Urinary bladder (tissue), 4 donors: ENCODE measurements around the gene AOPEP. TPM values are rescaled to one million over a fixed set of nuclear protein-coding genes. Genes with fewer than 3 reads are reported as not detected.

Experiments
- DNase-seq: peaks from one replicate; pipeline ENCODE4 v3.0.0-alpha.2; 2015; ENCODE audit errors: extremely low spot score
- H3K27ac ChIP-seq: one replicate; pipeline ENCODE4 v1.5.1; 2013; ENCODE audit warnings: low read depth, mild to moderate bottlenecking, moderate library complexity
- H3K36me3 ChIP-seq: one replicate; pipeline ENCODE4 v1.6.1; 2013; ENCODE audit warnings: mild to moderate bottlenecking, moderate library complexity; ENCODE audit not compliant: insufficient read depth
- H3K4me1 ChIP-seq: one replicate; pipeline ENCODE4 v1.6.1; 2013; ENCODE audit warnings: mild to moderate bottlenecking, moderate library complexity; ENCODE audit not compliant: insufficient read depth
- H3K4me3 ChIP-seq: one replicate; pipeline ENCODE4 v1.5.1; 2013; ENCODE audit warnings: low read depth, low read length
- WGBS: extraction: QIAGEN DNeasy Blood & Tissue Kit; methylation state at CpG from one replicate; pipeline ENCODE4 v1.1.7; 2013; 5-methylcytosine and 5-hydroxymethylcytosine counted together
- polyA plus RNA-seq: library from polyadenylated mRNA; stranded (reverse); fragments of 200-250 nt; gene quantifications from one replicate; pipeline ENCODE4 v1.2.3, GENCODE V29; 2013
- total RNA-seq: library from RNA; depleted of rRNA; stranded (reverse); fragments of >200 nt; gene quantifications from one replicate; pipeline ENCODE4 v1.2.3, GENCODE V29; 2014
- donor health status: healthy with polysubstance abuse.
- donor health status: healthy.

Gene AOPEP
- total and polyA plus RNA-seq, 2 donors, result 99.2 to 136 TPM

GRCh38 chr9:94896512-94896911 is 170.0 kb downstream of the AOPEP start:
- no peak for DNase-seq
- Histone ChIP-seq H3K4me1 (no peaks in the 10 kb centered on the region), H3K4me3 (no peak overlapping the region), H3K27ac (no peak overlapping the region), H3K36me3 (no peaks in the 10 kb centered on the region)
- 89% methylated on average over 3 of the region's 3 CpGs for WGBS

- DNase-seq, result no peak
- Histone ChIP-seq H3K27ac (peak overlapping the region; percentile 84), H3K4me3 (no peak overlapping the region), H3K36me3 (no peaks in the 10 kb centered on the region), H3K4me1 (no peaks in the 10 kb centered on the region)
- 96% methylated on average over 8 of the region's 8 CpGs for WGBS
Observed at GRCh38 chr9:94899464-94900221, 173.1 kb downstream of the AOPEP start.

GRCh38 chr9:94900222-94901018 is 173.9 kb downstream of the AOPEP start:
- no peaks in the 10 kb centered on the region for H3K4me1 ChIP-seq
- no peak for DNase-seq
- 35% methylated on average over 10 of the region's 10 CpGs for WGBS
- H3K4me3 ChIP-seq, result no peak overlapping the region
- peak overlapping the region; percentile 84 for H3K27ac ChIP-seq
- no peaks in the 10 kb centered on the region for H3K36me3 ChIP-seq

DNA sequence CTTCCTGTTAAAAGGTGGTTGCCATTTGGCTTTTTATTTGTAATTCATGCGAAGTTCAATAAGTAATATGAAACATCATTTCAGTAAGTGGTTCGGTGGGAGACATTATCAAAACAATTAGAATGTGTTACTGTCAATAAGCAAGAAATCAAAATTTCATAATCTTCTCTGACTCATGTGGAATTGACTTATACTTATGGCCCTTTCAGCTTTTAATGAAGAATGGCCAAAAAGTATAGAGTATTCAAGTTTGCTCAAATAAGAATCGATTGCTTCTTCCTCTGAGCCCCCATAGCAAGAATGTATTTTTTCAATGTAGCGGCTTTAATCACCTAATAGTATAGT is 174.5 kb downstream of the AOPEP start:
- no peak overlapping the region for H3K4me3 ChIP-seq
- H3K36me3 ChIP-seq, result no peaks in the 10 kb centered on the region
- DNase-seq, result no peak
- peak overlapping the region; percentile 73 for H3K27ac ChIP-seq
- WGBS, result 75% methylated on average over 4 of the region's 4 CpGs
- H3K4me1 ChIP-seq, result no peaks in the 10 kb centered on the region

DNA sequence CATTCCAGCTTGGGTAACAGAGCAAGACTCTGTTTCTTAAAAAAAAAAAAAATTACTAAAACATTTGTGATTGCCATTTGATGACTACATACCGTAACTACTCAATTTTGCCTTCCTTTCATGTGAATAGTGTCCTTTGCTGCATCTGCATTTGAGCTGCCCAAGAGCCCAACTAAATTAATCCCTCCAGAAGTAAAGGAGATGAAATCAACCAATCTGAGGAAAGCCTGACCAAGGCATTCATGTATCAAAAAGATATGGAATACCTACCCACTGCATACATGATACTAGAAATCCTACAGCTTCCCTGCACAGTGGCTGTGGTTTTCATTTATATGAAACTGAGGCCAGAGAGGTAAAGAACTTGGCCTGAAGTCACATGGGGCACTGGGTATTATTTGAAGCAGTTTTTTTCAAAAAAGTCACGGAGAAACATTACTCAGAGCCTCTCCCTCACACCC is 177.5 kb downstream of the AOPEP start:
- H3K27ac ChIP-seq, result no peak overlapping the region
- no peak overlapping the region for H3K4me3 ChIP-seq
- H3K4me1 ChIP-seq, result no peaks in the 10 kb centered on the region
- 85% methylated on average over 2 of the region's 2 CpGs for WGBS
- no peak for DNase-seq
- no peaks in the 10 kb centered on the region for H3K36me3 ChIP-seq

GRCh38 chr9:94904806-94905205 is 178.3 kb downstream of the AOPEP start:
- WGBS, result 90% methylated on average over 3 of the region's 3 CpGs
- Histone ChIP-seq H3K4me1 (no peaks in the 10 kb centered on the region), H3K27ac (no peak overlapping the region)

DNA sequence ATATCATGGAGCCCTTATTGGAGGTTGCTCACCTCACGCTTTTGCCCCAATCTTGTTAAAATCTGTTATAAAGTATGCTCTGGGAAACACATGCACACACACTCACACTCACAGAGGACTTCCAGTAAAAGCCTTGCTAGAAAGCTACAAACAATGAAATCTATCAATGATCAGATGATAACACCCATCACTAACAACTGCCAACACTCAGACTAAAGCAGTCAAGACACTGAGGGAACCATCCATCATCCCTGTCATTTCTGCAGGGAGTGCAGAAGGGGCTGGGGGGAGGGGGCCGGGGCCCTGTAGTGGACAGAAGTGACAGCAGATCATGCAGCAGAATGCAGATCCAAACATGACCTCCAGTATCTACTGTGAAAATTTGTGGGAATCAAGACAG is 179.1 kb downstream of the AOPEP start:
- Histone ChIP-seq H3K36me3 (no peaks in the 10 kb centered on the region), H3K4me3 (no peak overlapping the region), H3K4me1 (no peaks in the 10 kb centered on the region), H3K27ac (no peak overlapping the region)
- DNase-seq, result no peak
- 86% methylated on average over 2 of the region's 2 CpGs for WGBS

More at GRCh38 chr9:94904806-94905205, 178.3 kb downstream of the AOPEP start:
- DNase-seq, result no peak
- H3K36me3 ChIP-seq, result no peaks in the 10 kb centered on the region
- no peak overlapping the region for H3K4me3 ChIP-seq

GRCh38 chr9:94906181-94906580 is 179.7 kb downstream of the AOPEP start:
- DNase-seq, result no peak
- Histone ChIP-seq H3K27ac (no peak overlapping the region), H3K4me3 (no peak overlapping the region), H3K4me1 (no peaks in the 10 kb centered on the region), H3K36me3 (no peaks in the 10 kb centered on the region)
- 99% methylated on average over 6 of the region's 6 CpGs for WGBS

GRCh38 chr9:94906713-94907112 is 180.2 kb downstream of the AOPEP start:
- WGBS, result 88% methylated on average over 3 of the region's 3 CpGs
- no peak for DNase-seq
- Histone ChIP-seq H3K4me3 (no peak overlapping the region), H3K27ac (no peak overlapping the region), H3K4me1 (no peaks in the 10 kb centered on the region), H3K36me3 (no peaks in the 10 kb centered on the region)

DNA sequence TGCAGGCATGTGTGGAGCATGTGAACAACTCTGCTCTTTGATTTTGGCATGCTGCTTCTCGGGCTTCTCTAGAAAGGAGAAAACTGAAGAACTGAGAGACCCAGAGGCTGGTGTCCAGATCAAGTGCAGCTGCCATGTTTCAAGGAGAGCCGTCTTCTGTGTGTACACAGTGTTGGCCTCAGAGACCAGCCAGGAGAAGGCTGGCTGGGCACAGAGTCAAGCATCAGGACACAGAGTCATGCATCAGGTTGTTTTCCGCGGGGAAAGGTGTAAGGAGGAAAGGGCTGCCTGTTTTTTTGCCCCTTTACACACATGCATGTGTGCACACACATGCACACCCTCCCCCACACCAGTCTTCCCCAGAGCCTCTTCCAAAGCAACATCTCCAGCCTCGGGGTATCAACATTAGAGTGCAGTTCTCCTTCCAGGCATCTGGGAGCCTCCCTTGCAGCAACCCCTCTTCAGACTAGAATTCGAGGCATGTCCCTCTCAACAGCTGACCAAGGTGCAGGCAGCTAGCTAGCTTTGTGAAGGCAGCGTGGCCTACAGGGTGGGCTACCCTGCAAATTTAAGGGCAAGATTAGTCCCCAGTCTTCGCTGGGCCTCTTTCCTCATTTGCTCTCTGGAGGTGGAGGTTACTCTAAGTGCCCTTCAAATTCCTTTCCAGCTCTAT is 180.9 kb downstream of the AOPEP start:
- H3K4me1 ChIP-seq, result no peaks in the 10 kb centered on the region
- no peak overlapping the region for H3K27ac ChIP-seq
- H3K36me3 ChIP-seq, result no peaks in the 10 kb centered on the region
- H3K4me3 ChIP-seq, result no peak overlapping the region
- WGBS, result 71% methylated on average over 8 of the region's 8 CpGs
- no peak for DNase-seq

- WGBS, result 33% methylated on average over 9 of the region's 9 CpGs
- no peak for DNase-seq
- no peak overlapping the region for H3K27ac ChIP-seq
- H3K4me3 ChIP-seq, result no peak overlapping the region
- H3K36me3 ChIP-seq, result no peaks in the 10 kb centered on the region
- H3K4me1 ChIP-seq, result no peaks in the 10 kb centered on the region
Observed at GRCh38 chr9:94908011-94908563, 181.6 kb downstream of the AOPEP start.

DNA sequence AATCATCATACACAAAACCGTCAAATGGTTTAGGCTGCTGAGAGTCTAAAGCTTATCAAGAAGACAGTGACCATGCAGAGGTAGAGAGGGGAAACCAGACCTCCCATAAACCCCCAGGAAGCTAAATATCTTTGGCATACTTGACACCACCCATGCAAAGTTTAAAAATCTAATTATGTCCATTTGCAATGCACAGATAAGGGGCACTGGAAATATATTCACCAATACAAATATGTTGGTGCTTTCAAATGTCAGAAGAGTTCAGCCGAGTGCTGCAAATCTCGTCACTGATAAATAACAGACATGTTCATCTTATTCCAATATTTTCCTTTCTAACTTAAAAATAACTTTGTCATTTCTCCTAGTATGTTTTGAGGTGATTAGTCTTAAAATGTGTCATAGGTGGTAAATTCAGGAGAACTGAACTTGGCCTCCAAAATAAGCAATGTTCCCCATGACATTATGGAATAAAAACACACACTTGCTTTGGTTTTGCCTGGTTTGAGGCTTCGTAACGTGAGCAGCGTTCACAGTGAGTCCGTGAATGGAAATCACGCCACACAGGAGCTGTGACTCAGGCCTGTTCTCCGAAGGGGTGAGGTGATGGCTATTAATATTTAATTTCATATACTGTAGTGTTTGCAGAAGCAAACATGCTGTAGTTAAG is 182.2 kb downstream of the AOPEP start:
- H3K4me1 ChIP-seq, result no peaks in the 10 kb centered on the region
- no peak overlapping the region for H3K27ac ChIP-seq
- WGBS, result 66% methylated on average over 9 of the region's 9 CpGs
- DNase-seq, result no peak
- no peaks in the 10 kb centered on the region for H3K36me3 ChIP-seq
- no peak overlapping the region for H3K4me3 ChIP-seq

- H3K27ac ChIP-seq, result no peak overlapping the region
- DNase-seq, result no peak
- 94% methylated on average over 12 of the region's 12 CpGs for WGBS
- H3K4me1 ChIP-seq, result no peaks in the 10 kb centered on the region
- H3K4me3 ChIP-seq, result no peak overlapping the region
- H3K36me3 ChIP-seq, result no peaks in the 10 kb centered on the region
Observed at GRCh38 chr9:94909250-94909894, 182.9 kb downstream of the AOPEP start.
